Mucosa of descending colon (tissue), 3 donors: ENCODE measurements around the gene GFER. TPM values are rescaled to one million over a fixed set of nuclear protein-coding genes. Genes with fewer than 3 reads are reported as not detected.
A peak's percentile ranks its signal among the peaks of the same experiment; 100 is the strongest.
"Not testable (repeated sequence)": the region's sequence is repeated elsewhere in the genome, so short reads cannot be mapped to it uniquely, and the experiment has no call there.

Experiments
- ATAC-seq: fragments of 200-7000 bp; cut with Tn5 transposase; one replicate; pipeline ENCODE4 v1.9.1; 2020; ENCODE audit warnings: mild to moderate bottlenecking, moderate library complexity
- DNase-seq, 3 donors: peaks; one replicate each; pipeline ENCODE4 v3.0.0-alpha.2; 2020
- H3K36me3 ChIP-seq: fragments of 200-600 bp; one replicate; pipeline ENCODE4 v1.8.0; 2021; ENCODE audit warnings: low read depth, mild to moderate bottlenecking
- H3K4me1 ChIP-seq: fragments of 200-600 bp; one replicate; pipeline ENCODE4 v1.8.0; 2021; ENCODE audit warnings: low read depth, mild to moderate bottlenecking
- H3K4me3 ChIP-seq: fragments of 200-600 bp; one replicate; pipeline ENCODE4 v1.8.0; 2021; ENCODE audit warnings: mild to moderate bottlenecking
- H3K9me3 ChIP-seq: fragments of 200-600 bp; one replicate; pipeline ENCODE4 v1.8.0; 2021; ENCODE audit warnings: mild to moderate bottlenecking
- intact Hi-C, 2 donors: fragments of 100-400 bp; cut with DNase I in 1 of 2; cut with micrococcal nuclease in 1 of 2; formaldehyde crosslinking; loops; one replicate each; pipeline versions ENCODE4 v1.11.0 to v1.11.1; 2022; cut with DNase I, micrococcal nuclease
- long read RNA-seq, 2 donors: library from polyadenylated mRNA; unstranded; transcript quantifications; one replicate each; pipeline ENCODE4 v2.0.0, GENCODE V29; 2019 to 2021
- total RNA-seq, 3 donors: library from RNA; stranded (reverse); fragmentation: NEBNext Ultra II Directional in 2 of 3; extraction: Animal tissue kit (Norgen Biotek cat#: 25700) in 2 of 3; gene quantifications; one replicate each; pipeline versions ENCODE4 v1.2.1 to v1.2.4, GENCODE V29; 2021 to 2023
- TF ChIP-seq, protein P1 (sequence below): fragments of 200-600 bp; IDR thresholded peaks from one replicate; pipeline ENCODE4 v1.8.0; 2022; ENCODE audit warnings: antibody characterized with exemption, mild to moderate bottlenecking
- donor health status: DM: no; HTN: no; CAD: no; lungs with moderate emphysema.
- donor health status: DM: no; HTN: no; CAD: no.
- donor health status: DM: no; HTN: yes; CAD: no.

Gene GFER
- 10 to 100 TPM; 42.1 to 75.5 (median 68.8) TPM for total RNA-seq
- long read RNA-seq, donor 1, transcript GFER-203 (2 exons, 1,365 nt): minor isoform, 6 of 42 reads
- long read RNA-seq, donor 1, transcript GFER-201 (3 exons, 2,345 nt): major isoform, 28 of 42 reads
- long read RNA-seq, donor 1, partial matches to known transcripts: 0 of 42 reads
- long read RNA-seq, donor 1, other reads (novel, unspliced or antisense): 6 of 42 reads
- long read RNA-seq, donor 2, transcript GFER-202 (2 exons, 482 nt): minor isoform, 5 of 43 reads
- long read RNA-seq, donor 2, transcript GFER-201 (3 exons, 2,345 nt): major isoform, 29 of 43 reads
- long read RNA-seq, donor 2, transcript GFER-203 (2 exons, 1,365 nt): minor isoform, 7 of 43 reads
- long read RNA-seq, donor 2, partial matches to known transcripts: 0 of 43 reads
- long read RNA-seq, donor 2, other reads (novel, unspliced or antisense): 2 of 43 reads

DNA sequence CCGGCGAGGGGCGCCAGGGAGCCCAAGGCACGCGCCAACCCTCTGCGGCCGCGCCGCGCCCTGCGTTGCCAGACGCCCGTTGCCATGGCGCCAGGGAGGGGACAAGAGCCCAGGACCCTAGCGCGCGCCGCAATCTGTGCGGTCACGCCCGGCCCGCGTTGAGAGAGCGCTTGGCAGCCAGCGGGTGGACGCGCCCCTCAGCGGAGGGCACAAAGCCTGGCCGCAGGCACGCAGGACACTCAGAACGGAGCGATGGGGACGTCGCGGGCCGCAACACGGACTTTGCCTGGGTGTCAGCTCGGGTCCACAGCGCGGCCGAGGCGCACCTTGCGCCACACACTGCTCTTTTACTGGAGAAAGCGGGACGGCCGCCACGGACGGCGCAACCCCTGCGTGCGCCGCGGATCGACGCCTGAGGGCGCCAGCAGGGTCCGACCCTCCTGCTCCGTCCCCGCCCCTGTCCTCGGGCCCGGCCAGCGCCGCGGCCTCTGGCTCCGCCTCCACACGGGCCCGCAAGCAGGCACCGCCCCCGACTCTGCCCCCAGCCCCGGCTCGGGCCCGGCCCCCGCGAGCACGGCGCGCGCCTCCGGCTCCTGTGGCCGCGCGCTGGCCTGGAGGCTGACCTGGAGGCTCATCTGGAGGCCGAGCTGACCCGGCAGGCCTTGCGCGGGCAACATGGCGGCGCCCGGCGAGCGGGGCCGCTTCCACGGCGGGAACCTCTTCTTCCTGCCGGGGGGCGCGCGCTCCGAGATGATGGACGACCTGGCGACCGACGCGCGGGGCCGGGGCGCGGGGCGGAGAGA is at the start of gene GFER:
Gene GFER (plus strand): TSS at position 650 of the 803 bp plus-strand sequence. CDS start 26 bp downstream, at position 676.
- Histone ChIP-seq H3K4me1 (peaks cover 55% of the 10 kb centered on the region), H3K4me3 (peak within 1 kb of the TSS; percentile 83), H3K36me3 (no peaks in the 10 kb centered on the region), H3K9me3 (no peaks in the 10 kb centered on the region)
- TF ChIP-seq, protein P1, sequence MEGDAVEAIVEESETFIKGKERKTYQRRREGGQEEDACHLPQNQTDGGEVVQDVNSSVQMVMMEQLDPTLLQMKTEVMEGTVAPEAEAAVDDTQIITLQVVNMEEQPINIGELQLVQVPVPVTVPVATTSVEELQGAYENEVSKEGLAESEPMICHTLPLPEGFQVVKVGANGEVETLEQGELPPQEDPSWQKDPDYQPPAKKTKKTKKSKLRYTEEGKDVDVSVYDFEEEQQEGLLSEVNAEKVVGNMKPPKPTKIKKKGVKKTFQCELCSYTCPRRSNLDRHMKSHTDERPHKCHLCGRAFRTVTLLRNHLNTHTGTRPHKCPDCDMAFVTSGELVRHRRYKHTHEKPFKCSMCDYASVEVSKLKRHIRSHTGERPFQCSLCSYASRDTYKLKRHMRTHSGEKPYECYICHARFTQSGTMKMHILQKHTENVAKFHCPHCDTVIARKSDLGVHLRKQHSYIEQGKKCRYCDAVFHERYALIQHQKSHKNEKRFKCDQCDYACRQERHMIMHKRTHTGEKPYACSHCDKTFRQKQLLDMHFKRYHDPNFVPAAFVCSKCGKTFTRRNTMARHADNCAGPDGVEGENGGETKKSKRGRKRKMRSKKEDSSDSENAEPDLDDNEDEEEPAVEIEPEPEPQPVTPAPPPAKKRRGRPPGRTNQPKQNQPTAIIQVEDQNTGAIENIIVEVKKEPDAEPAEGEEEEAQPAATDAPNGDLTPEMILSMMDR: no peak
- intact Hi-C loops: no loop called here
- ATAC-seq: peak; percentile 66
- peak; percentile 89 to 96 (median 93) for DNase-seq

DNA sequence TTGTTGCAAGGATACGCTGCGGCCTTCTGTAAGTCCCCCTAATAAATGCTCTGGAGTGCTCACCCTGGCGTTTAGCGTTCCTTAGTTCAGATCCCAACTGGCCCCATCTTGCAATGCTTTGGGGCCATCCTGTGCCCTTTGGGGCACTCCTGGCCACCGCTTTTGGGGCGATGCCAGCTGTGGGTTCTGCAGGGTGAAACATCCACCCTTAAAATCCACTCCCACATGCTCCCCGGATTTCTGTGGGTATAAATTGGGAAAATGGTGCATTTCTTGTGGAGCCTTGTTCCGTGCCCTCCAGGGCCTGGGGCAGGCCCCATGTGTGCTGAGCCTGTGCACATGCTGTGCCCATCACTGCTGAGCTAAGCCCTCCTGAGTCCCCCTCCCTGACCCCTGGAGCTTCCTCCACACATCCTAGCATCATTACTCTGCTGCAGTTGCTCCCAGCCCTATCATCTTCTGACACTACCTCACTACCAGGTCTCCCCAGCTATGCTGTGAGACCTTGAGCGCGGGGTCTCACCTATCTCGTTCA is 47.0 kb upstream of the GFER start:
- H3K4me1 ChIP-seq: peaks cover 31% of the 10 kb centered on the region
- TF ChIP-seq, protein P1: no peak
- no peak for ATAC-seq

DNA sequence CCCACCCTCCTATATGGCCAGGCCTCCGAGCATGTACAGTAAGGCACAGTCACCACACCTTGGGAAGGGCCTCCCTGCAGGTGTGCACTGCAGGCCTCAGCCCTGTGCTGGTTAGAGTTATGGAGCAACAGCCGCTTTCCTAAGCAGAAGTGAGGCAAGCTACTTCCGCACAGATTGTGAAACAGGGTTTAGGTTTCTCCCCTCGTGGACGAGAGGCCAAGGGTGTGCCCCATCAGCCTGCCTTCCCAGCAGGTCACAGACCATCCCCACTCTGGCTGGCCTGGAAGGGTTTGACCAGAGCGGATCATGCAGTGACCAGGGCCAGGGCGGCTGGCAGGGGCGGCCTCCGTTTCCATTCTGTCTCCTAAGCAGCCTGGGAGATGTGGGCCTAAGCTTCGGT is 45.7 kb upstream of the GFER start:
- intact Hi-C loops: no loop called here
- no peaks in the 10 kb centered on the region for H3K36me3 ChIP-seq
- ATAC-seq: no peak
- DNase-seq: peak in 1 of 3 donors; percentile 25
- no peak overlapping the region for H3K4me3 ChIP-seq
- peaks cover 35% of the 10 kb centered on the region for H3K4me1 ChIP-seq
- H3K9me3 ChIP-seq: no peaks in the 10 kb centered on the region
- TF ChIP-seq, protein P1: no peak

More for the DNA sequence above, 47.0 kb upstream of the GFER start:
- Histone ChIP-seq H3K9me3 (no peaks in the 10 kb centered on the region), H3K36me3 (no peaks in the 10 kb centered on the region), H3K4me3 (no peak overlapping the region)
- intact Hi-C loops: no loop called here
- DNase-seq: no peak

DNA sequence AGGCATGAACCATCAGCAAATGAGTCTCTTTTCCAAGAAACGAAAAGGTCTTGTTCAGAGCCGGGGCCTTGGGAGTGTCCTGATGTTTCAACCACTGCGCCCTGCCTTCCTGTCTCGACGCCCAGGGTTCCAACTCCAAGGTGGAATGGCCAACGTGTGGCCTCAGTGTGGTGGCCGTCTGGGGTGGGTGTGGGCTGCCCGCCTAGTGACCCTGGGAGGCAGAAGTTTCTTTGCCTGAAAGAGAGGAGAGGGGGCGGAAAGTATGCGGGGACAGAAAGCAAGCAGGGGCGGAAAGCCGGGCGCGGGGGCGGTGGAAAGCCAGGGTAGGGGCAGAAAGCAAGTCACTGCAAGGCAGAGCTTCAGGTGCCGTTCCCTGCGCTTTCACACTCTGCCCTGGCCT is 45.1 kb upstream of the GFER start:
- no peak for ATAC-seq

DNA sequence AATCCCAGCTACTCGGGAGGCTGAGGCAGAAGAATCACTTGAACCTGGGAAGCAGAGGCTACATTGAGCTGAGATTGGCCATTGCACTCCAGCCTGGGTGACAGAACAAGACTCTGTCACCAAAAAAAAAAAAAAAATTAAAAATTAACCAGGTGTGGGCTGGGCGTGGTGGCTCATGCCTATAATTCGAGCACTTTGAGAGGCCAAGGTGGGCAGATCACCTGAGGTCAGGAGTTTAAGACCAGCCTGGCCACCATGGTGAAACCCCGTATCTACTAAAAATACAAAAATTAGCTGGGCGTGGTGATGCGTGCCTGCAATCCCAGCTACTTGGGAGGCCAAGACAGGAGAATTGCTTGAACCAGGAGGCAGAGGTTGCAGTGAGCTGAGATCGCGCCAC is 44.2 kb upstream of the GFER start:
- H3K4me1 ChIP-seq: peaks cover 40% of the 10 kb centered on the region
- H3K4me3 ChIP-seq, H3K36me3 ChIP-seq, DNase-seq, ATAC-seq, intact Hi-C loops, H3K9me3 ChIP-seq: not testable (repeated sequence)

More for the DNA sequence above, 45.1 kb upstream of the GFER start:
- intact Hi-C loops: no loop called here
- no peaks in the 10 kb centered on the region for H3K9me3 ChIP-seq
- no peak overlapping the region for H3K4me3 ChIP-seq
- H3K4me1 ChIP-seq: peaks cover 39% of the 10 kb centered on the region
- TF ChIP-seq, protein P1: no peak
- no peaks in the 10 kb centered on the region for H3K36me3 ChIP-seq
- DNase-seq: peak in 1 of 3 donors; percentile 32
